Measurements from ENCODE around the gene VTI1A. TPM values are rescaled to one million over a fixed set of nuclear protein-coding genes. Genes with fewer than 3 reads are reported as not detected.
A peak's percentile ranks its signal among the peaks of the same experiment; 100 is the strongest.

Gene VTI1A
- total and polyA plus RNA-seq, 2 experiments from 2014 or later: 26.8 to 31.0 TPM

GRCh38 chr10:112447620-112447928 lies 559 bp downstream of the VTI1A start:
- H3F3A ChIP-seq (replicated peaks; ENCODE audit: low read depth): no peaks in the 10 kb centered on the region
- peak overlapping the region; percentile 99 for H3K27ac ChIP-seq (ENCODE audit: low read depth)
- peak overlapping the region; percentile 100 for H2AFZ ChIP-seq
- peak overlapping the region; percentile 84 for H3K4me2 ChIP-seq
- H3K4me1 ChIP-seq (ENCODE audit: insufficient read depth): peaks cover 12% of the 10 kb centered on the region
- H3K27me3 ChIP-seq (ENCODE audit: insufficient read depth): no peaks in the 10 kb centered on the region
- H3K36me3 ChIP-seq (ENCODE audit: insufficient read depth): no peaks in the 10 kb centered on the region; the same call in 1 of the 2 replicates
- TF ChIP-seq ETS1 (IDR thresholded peaks at IDR 0.05) (no peak), STAT1 (IDR thresholded peaks at IDR 0.05; ENCODE audit: unreplicated experiment) (no peak), ZNF114 (CRISPR knock-in tag; IDR thresholded peaks at IDR 0.05) (no peak), REST (IDR thresholded peaks at IDR 0.05; ENCODE audit: unreplicated experiment) (no peak), EZH2 (IDR thresholded peaks at IDR 0.05; ENCODE audit: low read depth, unreplicated experiment) (no peak), EZH2phosphoT487 (IDR thresholded peaks at IDR 0.05; ENCODE audit: unreplicated experiment) (no peak), POLR2AphosphoS5 (IDR thresholded peaks at IDR 0.05; ENCODE audit: low read depth) (no peak), NANOG (IDR thresholded peaks at IDR 0.05; ENCODE audit: borderline replicate concordance) (no peak), CREB1 (CRISPR knock-in tag; IDR thresholded peaks at IDR 0.05; ENCODE audit: low read depth) (no peak)
- peak overlapping the region; percentile 99 for H3K4me3 ChIP-seq
- no peaks in the 10 kb centered on the region for H3K9me2 ChIP-seq (ENCODE audit: insufficient read depth)
- Mint-ChIP-seq H3K4me3 (peak overlapping the region; percentile 91), H3K9me3 (peaks cover 2% of the 10 kb centered on the region; the same call in 1 of the 3 replicates), H3K27ac (peak overlapping the region; percentile 99), H3K4me1 (peaks cover 13% of the 10 kb centered on the region; the same call in 2 of the 3 replicates), H3K27me3 (ENCODE audit: insufficient read depth, low read depth, poor library complexity) (peaks cover 13% of the 10 kb centered on the region), H3K36me3 (ENCODE audit: low read depth) (peaks cover 13% of the 10 kb centered on the region)
- peaks cover 8% of the 10 kb centered on the region; the same call in 1 of the 2 replicates for H4K20me1 ChIP-seq (replicated peaks; ENCODE audit: insufficient read depth)
- H3K79me2 ChIP-seq (replicated peaks; ENCODE audit: insufficient read depth): peaks cover 70% of the 10 kb centered on the region
- no peak for ATAC-seq
- no peak for DNase-seq (ENCODE audit: low spot score)

GRCh38 chr10:112448888-112449287 lies 1.9 kb downstream of the VTI1A start:
- peaks cover 12% of the 10 kb centered on the region for H3K4me1 ChIP-seq (ENCODE audit: insufficient read depth)
- TF ChIP-seq POLR2AphosphoS5 (IDR thresholded peaks at IDR 0.05; ENCODE audit: low read depth) (no peak), CTCF (conservative IDR thresholded peaks at IDR 0.05; ENCODE audit: low read depth in 2 of 2) (no peak), EZH2phosphoT487 (IDR thresholded peaks at IDR 0.05; ENCODE audit: unreplicated experiment) (no peak), ETS1 (IDR thresholded peaks at IDR 0.05) (no peak), REST (IDR thresholded peaks at IDR 0.05; ENCODE audit: unreplicated experiment) (no peak), NANOG (IDR thresholded peaks at IDR 0.05; ENCODE audit: borderline replicate concordance) (no peak), CREB1 (CRISPR knock-in tag; IDR thresholded peaks at IDR 0.05; ENCODE audit: low read depth) (no peak)

More at GRCh38 chr10:112448888-112449287, 1.9 kb downstream of the VTI1A start:
- H3K27me3 Mint-ChIP-seq (ENCODE audit: insufficient read depth, low read depth, poor library complexity): peaks cover 13% of the 10 kb centered on the region
- peaks cover 13% of the 10 kb centered on the region; the same call in 2 of the 3 replicates for H3K4me1 Mint-ChIP-seq
- H3K36me3 ChIP-seq (ENCODE audit: insufficient read depth): no peaks in the 10 kb centered on the region
- H3K9me3 Mint-ChIP-seq: peaks cover 11% of the 10 kb centered on the region
- H3K4me3 Mint-ChIP-seq: peak overlapping the region; percentile 91; the same call in 2 of the 3 replicates
- H3K36me3 Mint-ChIP-seq (ENCODE audit: low read depth): peaks cover 22% of the 10 kb centered on the region
- H3K27ac Mint-ChIP-seq: no peak overlapping the region
- no peak overlapping the region for H3K4me3 ChIP-seq
- no peak overlapping the region for H3K27ac ChIP-seq (ENCODE audit: low read depth)
- no peak overlapping the region for H2AFZ ChIP-seq
- no peaks in the 10 kb centered on the region for H3K9me2 ChIP-seq (ENCODE audit: insufficient read depth)
- H4K20me1 ChIP-seq (replicated peaks; ENCODE audit: insufficient read depth): peaks cover 8% of the 10 kb centered on the region; the same call in 1 of the 2 replicates
- no peak overlapping the region; the same call in 1 of the 2 replicates for H3K4me2 ChIP-seq
- DNase-seq (ENCODE audit: low spot score) (no peak), ATAC-seq (no peak)
- H3F3A ChIP-seq (replicated peaks; ENCODE audit: low read depth): no peaks in the 10 kb centered on the region
- no peaks in the 10 kb centered on the region for H3K27me3 ChIP-seq (ENCODE audit: insufficient read depth)
- peaks cover 78% of the 10 kb centered on the region for H3K79me2 ChIP-seq (replicated peaks; ENCODE audit: insufficient read depth)
